GM23338 (cell line): ENCODE data around the gene EFCAB9.

Experiments used
- JUNB ChIP-seq: IDR thresholded peaks from one replicate; pipeline ENCODE4 v1.6.1; 2016; ENCODE audit warnings: antibody characterized with exemption; ENCODE audit not compliant: unreplicated experiment
- POLR2AphosphoS5 ChIP-seq: IDR thresholded peaks from 2 replicates; pipeline ENCODE4 v1.6.1; 2016; ENCODE audit warnings: antibody characterized with exemption, low read depth
- TF ChIP-seq, protein P1 (sequence below), 2 experiments: fragments of 200-600 bp in 1 of 2; sonication (generic) in 1 of 2; conservative IDR thresholded peaks; 2 replicates each; pipeline versions ENCODE4 v1.5.1 to v1.6.1; 2016 to 2017; ENCODE audit warnings: antibody characterized with exemption in 2 of 2, low read depth in 2 of 2, mild to moderate bottlenecking in 2 of 2, moderate library complexity in 1 of 2

DNA sequence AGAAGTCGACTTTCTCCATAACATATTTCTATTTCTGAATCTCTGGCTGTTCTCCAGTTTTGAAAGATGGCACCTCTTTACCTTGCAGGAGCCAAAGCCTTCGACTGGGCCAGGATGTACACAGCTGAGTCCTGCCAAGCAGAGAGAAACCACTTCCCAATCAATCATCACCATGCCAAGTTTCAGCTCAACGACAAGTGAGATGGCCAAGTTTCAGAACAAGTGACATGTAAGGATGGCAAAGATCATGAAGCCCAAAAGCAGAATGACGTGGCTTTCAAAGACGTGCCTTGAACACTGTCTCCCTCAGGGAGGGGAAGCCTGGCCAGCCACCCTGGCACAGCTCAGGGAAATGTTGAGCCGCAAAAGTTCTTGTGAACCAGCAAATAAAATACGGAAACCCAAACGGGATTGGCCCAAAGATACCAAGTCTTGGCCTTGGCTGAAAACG lies 23.7 kb upstream of the EFCAB9 start:
- TF ChIP-seq, protein P1, sequence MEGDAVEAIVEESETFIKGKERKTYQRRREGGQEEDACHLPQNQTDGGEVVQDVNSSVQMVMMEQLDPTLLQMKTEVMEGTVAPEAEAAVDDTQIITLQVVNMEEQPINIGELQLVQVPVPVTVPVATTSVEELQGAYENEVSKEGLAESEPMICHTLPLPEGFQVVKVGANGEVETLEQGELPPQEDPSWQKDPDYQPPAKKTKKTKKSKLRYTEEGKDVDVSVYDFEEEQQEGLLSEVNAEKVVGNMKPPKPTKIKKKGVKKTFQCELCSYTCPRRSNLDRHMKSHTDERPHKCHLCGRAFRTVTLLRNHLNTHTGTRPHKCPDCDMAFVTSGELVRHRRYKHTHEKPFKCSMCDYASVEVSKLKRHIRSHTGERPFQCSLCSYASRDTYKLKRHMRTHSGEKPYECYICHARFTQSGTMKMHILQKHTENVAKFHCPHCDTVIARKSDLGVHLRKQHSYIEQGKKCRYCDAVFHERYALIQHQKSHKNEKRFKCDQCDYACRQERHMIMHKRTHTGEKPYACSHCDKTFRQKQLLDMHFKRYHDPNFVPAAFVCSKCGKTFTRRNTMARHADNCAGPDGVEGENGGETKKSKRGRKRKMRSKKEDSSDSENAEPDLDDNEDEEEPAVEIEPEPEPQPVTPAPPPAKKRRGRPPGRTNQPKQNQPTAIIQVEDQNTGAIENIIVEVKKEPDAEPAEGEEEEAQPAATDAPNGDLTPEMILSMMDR (conservative IDR thresholded peaks at IDR 0.05; ENCODE audit: low read depth in 2 of 2) = no peak
- TF ChIP-seq POLR2AphosphoS5 (no peak), JUNB (no peak)
